K562 (cell line): ENCODE measurements around the gene BRD4. TPM values are rescaled to one million over a fixed set of nuclear protein-coding genes. Genes with fewer than 3 reads are reported as not detected.

Experiments
- ADNP ChIP-seq: fragments of 200-800 bp; sonication (Bioruptor generic); IDR thresholded peaks from 2 replicates; pipeline ENCODE4 v1.6.1; 2016; ENCODE audit warnings: missing genetic modification characterization, missing compliant biosample characterization
- BCOR ChIP-seq: fragments of 450-650 bp; IDR thresholded peaks from 2 replicates; pipeline ENCODE4 v1.6.1; 2016
- CBX1 ChIP-seq: sonication (generic); IDR thresholded peaks from 2 replicates; pipeline ENCODE4 v1.6.1; 2016; ENCODE audit warnings: antibody characterized with exemption, low read depth, mild to moderate bottlenecking
- CBX3 ChIP-seq, 2 experiments: IDR thresholded peaks; 1 replicate in 1 of 2; 2 replicates in 1 of 2; pipeline ENCODE4 v1.6.1; 2012; ENCODE audit warnings: inconsistent platforms in 2 of 2, low read length in 2 of 2, borderline replicate concordance in 1 of 2, control low read depth in 1 of 2
- CCAR2 ChIP-seq: fragments of 200-400 bp; formaldehyde crosslinking; IDR thresholded peaks from 2 replicates; pipeline ENCODE4 v1.6.1; 2017; ENCODE audit warnings: mild to moderate bottlenecking, low read depth, low read length
- CEBPB ChIP-seq: fragments of 450-650 bp; IDR thresholded peaks from 2 replicates; pipeline ENCODE4 v1.6.1; 2016; ENCODE audit warnings: missing genetic modification characterization, missing compliant biosample characterization
- ESRRA ChIP-seq: fragments of 450-650 bp; IDR thresholded peaks from 2 replicates; pipeline ENCODE4 v1.6.1; 2014; ENCODE audit warnings: low read depth, mild to moderate bottlenecking, moderate library complexity, borderline replicate concordance
- KDM1A ChIP-seq, 2 experiments: fragments of 450-650 bp; IDR thresholded peaks; 2 replicates each; pipeline ENCODE4 v1.6.1; 2016; ENCODE audit warnings: mild to moderate bottlenecking in 2 of 2
- NR2C1 ChIP-seq, 2 experiments: fragments of 450-650 bp; IDR thresholded peaks; 2 replicates each; pipeline ENCODE4 v1.6.1; 2017; ENCODE audit warnings: mild to moderate bottlenecking in 2 of 2, antibody characterized with exemption in 1 of 2, inconsistent platforms in 1 of 2, missing compliant biosample characterization in 1 of 2, missing genetic modification characterization in 1 of 2
- PHF20 ChIP-seq: fragments of 450-650 bp; IDR thresholded peaks from 2 replicates; pipeline ENCODE4 v1.6.1; 2018; ENCODE audit not compliant: partially characterized antibody
- RBFOX2 ChIP-seq: fragments of 200-400 bp; formaldehyde crosslinking; IDR thresholded peaks from 2 replicates; pipeline ENCODE4 v1.6.1; 2017; ENCODE audit warnings: low read depth, mild to moderate bottlenecking, low read length, moderate library complexity
- RBM25 ChIP-seq: fragments of 200-400 bp; formaldehyde crosslinking; IDR thresholded peaks from 2 replicates; pipeline ENCODE4 v1.6.1; 2018; ENCODE audit warnings: low read length, low read depth, moderate library complexity; ENCODE audit not compliant: severe bottlenecking
- RCOR1 ChIP-seq, 2 experiments: IDR thresholded peaks; 2 replicates each; pipeline ENCODE4 v1.6.1; 2012; ENCODE audit warnings: low read depth in 2 of 2, low read length in 2 of 2, borderline replicate concordance in 1 of 2, improper control_type of control experiment in 1 of 2
- ZBTB1 ChIP-seq: sonication (generic); formaldehyde crosslinking; IDR thresholded peaks from 2 replicates; pipeline ENCODE4 v1.8.1; 2023; ENCODE audit warnings: missing genetic modification reagents, low read depth, mild to moderate bottlenecking, borderline replicate concordance
- ZNF143 ChIP-seq: sonication (generic); formaldehyde crosslinking; IDR thresholded peaks from 2 replicates; pipeline ENCODE4 v1.9.0; 2022; ENCODE audit warnings: mild to moderate bottlenecking, missing genetic modification reagents
- ZNF384 ChIP-seq: IDR thresholded peaks from 2 replicates; pipeline ENCODE4 v1.6.1; 2012; ENCODE audit warnings: low read depth, low read length, improper control_type of control experiment
- ZNF644 ChIP-seq: fragments of 200-800 bp; sonication (Bioruptor generic); IDR thresholded peaks from 2 replicates; pipeline ENCODE4 v1.6.1; 2016; ENCODE audit warnings: low read depth, missing genetic modification characterization, missing compliant biosample characterization
- polyA plus RNA-seq, 8 experiments: library from polyadenylated mRNA; depleted of rRNA in 4 of 8; stranded (reverse) in 5 of 8; unstranded in 3 of 8; fragments of >200 nt; fragmentation: Nextera tagmentation in 2 of 8; fragmentation: Illumina TruSeq in 1 of 8; extraction: Ambion mirVana in 2 of 8; extraction: Trizol in 1 of 8; gene quantifications; 2 replicates each; pipeline versions ENCODE4 v1.2.1 to v1.2.3, GENCODE V29; 2011 to 2014; ENCODE audit warnings: inconsistent platforms in 1 of 8, missing spikeins in 1 of 8
- total RNA-seq, 7 experiments: library from RNA; depleted of rRNA in 6 of 7; stranded (reverse); fragments of >200 nt in 6 of 7; fragmentation: Illumina TruSeq in 2 of 7; extraction: Trizol in 2 of 7; gene quantifications; 2 replicates each; pipeline versions ENCODE4 v1.2.1 to v1.2.3, GENCODE V29; 2011 to 2021; ENCODE audit warnings: low replicate concordance in 1 of 7
- TF ChIP-seq, protein P1 (sequence below), 3 experiments: fragments of 200-800 bp in 1 of 3; fragments of 250-450 bp in 1 of 3; fragments of 450-650 bp in 1 of 3; sonication (Bioruptor Pico) in 1 of 3; sonication (Bioruptor generic) in 1 of 3; formaldehyde crosslinking in 1 of 3; IDR thresholded peaks; 2 replicates each; pipeline versions ENCODE4 v1.6.1 to v1.8.0; 2016 to 2022; ENCODE audit warnings: mild to moderate bottlenecking in 2 of 3, missing genetic modification characterization in 2 of 3, missing compliant biosample characterization in 1 of 3, moderate library complexity in 1 of 3

Gene BRD4
- total and polyA plus RNA-seq, 9 of the 15 experiments (the other 6 are each of a cell fraction or from before 2014, with no cell fraction given), result 1.8 to 105 (median 15.6) TPM

DNA sequence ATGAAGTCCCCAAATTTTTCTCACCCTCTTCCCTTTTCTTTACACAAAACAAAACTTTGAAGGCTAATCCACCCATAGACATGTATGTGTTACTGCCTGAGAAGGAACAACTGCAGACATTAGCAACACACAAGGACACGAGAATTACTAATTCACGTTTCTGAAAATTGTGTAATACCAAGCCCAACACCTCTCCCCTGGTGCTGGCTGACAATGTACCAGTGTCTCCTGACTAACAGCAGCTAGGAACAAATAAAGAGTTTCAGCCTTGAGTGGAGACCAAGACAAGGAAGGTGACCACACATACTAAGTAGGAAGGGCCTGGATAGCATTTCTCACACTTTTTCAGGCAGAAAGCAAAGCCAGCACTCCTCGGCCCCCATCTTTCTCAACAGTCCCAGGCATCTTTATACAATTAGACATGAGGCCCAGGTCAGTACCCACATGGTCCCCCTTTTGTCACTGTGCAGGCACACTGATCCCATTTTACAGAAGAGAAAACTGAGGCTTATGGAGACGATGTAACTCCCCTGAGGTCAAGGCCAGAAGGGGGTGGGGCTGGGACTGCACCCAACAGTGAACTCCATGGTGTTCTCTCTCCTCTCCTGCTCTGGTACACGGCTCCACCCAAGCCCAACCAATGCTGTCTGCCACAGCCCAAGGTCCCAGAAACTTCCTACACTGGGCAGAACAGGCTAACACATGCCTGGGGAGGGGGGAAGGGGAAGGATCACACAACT, 8.7 kb downstream of the BRD4 start (continued):
- TF ChIP-seq, protein P1, sequence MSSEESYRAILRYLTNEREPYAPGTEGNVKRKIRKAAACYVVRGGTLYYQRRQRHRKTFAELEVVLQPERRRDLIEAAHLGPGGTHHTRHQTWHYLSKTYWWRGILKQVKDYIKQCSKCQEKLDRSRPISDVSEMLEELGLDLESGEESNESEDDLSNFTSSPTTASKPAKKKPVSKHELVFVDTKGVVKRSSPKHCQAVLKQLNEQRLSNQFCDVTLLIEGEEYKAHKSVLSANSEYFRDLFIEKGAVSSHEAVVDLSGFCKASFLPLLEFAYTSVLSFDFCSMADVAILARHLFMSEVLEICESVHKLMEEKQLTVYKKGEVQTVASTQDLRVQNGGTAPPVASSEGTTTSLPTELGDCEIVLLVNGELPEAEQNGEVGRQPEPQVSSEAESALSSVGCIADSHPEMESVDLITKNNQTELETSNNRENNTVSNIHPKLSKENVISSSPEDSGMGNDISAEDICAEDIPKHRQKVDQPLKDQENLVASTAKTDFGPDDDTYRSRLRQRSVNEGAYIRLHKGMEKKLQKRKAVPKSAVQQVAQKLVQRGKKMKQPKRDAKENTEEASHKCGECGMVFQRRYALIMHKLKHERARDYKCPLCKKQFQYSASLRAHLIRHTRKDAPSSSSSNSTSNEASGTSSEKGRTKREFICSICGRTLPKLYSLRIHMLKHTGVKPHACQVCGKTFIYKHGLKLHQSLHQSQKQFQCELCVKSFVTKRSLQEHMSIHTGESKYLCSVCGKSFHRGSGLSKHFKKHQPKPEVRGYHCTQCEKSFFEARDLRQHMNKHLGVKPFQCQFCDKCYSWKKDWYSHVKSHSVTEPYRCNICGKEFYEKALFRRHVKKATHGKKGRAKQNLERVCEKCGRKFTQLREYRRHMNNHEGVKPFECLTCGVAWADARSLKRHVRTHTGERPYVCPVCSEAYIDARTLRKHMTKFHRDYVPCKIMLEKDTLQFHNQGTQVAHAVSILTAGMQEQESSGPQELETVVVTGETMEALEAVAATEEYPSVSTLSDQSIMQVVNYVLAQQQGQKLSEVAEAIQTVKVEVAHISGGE (CRISPR knock-in tag; IDR thresholded peaks at IDR 0.05), result no peak
- 0 out of 2 replicates have a peak, but pooled peaks have one; percentile 27 for TF ChIP-seq RBFOX2
- TF ChIP-seq CBX3 (IDR thresholded peaks at IDR 0.05; ENCODE audit: borderline replicate concordance in 1 of 2, low read length in 2 of 2), result 0 out of 3 replicates have a peak, but pooled peaks of 1 of the 2 experiments have one; percentile 22
- peak; percentile 89 for TF ChIP-seq ESRRA
- peak; percentile 41 for TF ChIP-seq PHF20
- TF ChIP-seq CEBPB (tag), result peak; percentile 67; the same call in 1 of the 2 replicates
- peak; percentile 95 for TF ChIP-seq BCOR
- TF ChIP-seq ZBTB1 (CRISPR knock-in tag), result no peak
- TF ChIP-seq NR2C1 (IDR thresholded peaks at IDR 0.05), result no peak
- peak; percentile 36; the same call in 1 of the 2 replicates for TF ChIP-seq NR2C1 (tag; IDR thresholded peaks at IDR 0.05)
- TF ChIP-seq ZNF644 (tag), result no peak
- no peak for TF ChIP-seq ZNF384
- TF ChIP-seq KDM1A (IDR thresholded peaks at IDR 0.05), result peak; percentile 38 to 80; a peak in 3 of 4 replicates
- TF ChIP-seq RCOR1 (IDR thresholded peaks at IDR 0.05; ENCODE audit: borderline replicate concordance in 1 of 2, low read depth in 2 of 2, low read length in 2 of 2), result peak; percentile 42 to 70; a peak in 3 of 4 replicates
- TF ChIP-seq ZNF143 (CRISPR knock-in tag), result 0 out of 2 replicates have a peak, but pooled peaks have one; percentile 29
- no peak for TF ChIP-seq CCAR2
- 0 out of 2 replicates have a peak, but pooled peaks have one; percentile 46 for TF ChIP-seq CBX1
- TF ChIP-seq RBM25, result peak; percentile 96
- TF ChIP-seq ADNP (tag), result peak; percentile 87
